Vagina (tissue), 2 donors: Measurements from ENCODE around the gene SPRY4.
"Not testable (repeated sequence)": the region's sequence is repeated elsewhere in the genome, so short reads cannot be mapped to it uniquely, and the experiment has no call there.

Experiments used
- CTCF ChIP-seq, 3 experiments: fragments of 450-650 bp in 2 of 3; fragments of 200-600 bp in 1 of 3; sonication (generic) in 1 of 3; IDR thresholded peaks; one replicate each; pipeline ENCODE4 v1.5.1; 2017 to 2019; ENCODE audit warnings: antibody characterized with exemption in 3 of 3, mild to moderate bottlenecking in 2 of 3, moderate library complexity in 2 of 3
- POLR2A ChIP-seq, 2 donors: fragments of 450-650 bp; IDR thresholded peaks; one replicate each; pipeline ENCODE4 v1.6.1; 2017; ENCODE audit warnings: antibody characterized with exemption in 2 of 2, mild to moderate bottlenecking in 2 of 2, moderate library complexity in 2 of 2
- POLR2AphosphoS5 ChIP-seq, 2 donors: sonication (generic); formaldehyde crosslinking; IDR thresholded peaks; one replicate each; pipeline ENCODE4 v1.9.0; 2017; ENCODE audit warnings: antibody characterized with exemption in 2 of 2, mild to moderate bottlenecking in 2 of 2, low read depth in 1 of 2; ENCODE audit not compliant: insufficient read depth in 1 of 2

- not testable (repeated sequence) for TF ChIP-seq CTCF (IDR thresholded peaks at IDR 0.05); POLR2AphosphoS5 (IDR thresholded peaks at IDR 0.05; ENCODE audit: insufficient read depth in 1 of 2, low read depth in 1 of 2); POLR2A (IDR thresholded peaks at IDR 0.05)
Measured at GRCh38 chr5:142272596-142272995, 52.2 kb downstream of the SPRY4 start.
